Neural cell (in vitro differentiated cells): Measurements from ENCODE around the gene MYO7B. TPM values are rescaled to one million over a fixed set of nuclear protein-coding genes. Genes with fewer than 3 reads are reported as not detected.

Experiments used
- H2AFZ ChIP-seq: fragments of 200-600, 300-800 bp; sonication (generic), shearing (Covaris generic); 2 replicates; pipeline ENCODE4 v1.6.0; 2014; ENCODE audit warnings: low read depth, mild to moderate bottlenecking, antibody characterized with exemption, low read length, moderate library complexity
- H3F3A ChIP-seq: fragments of 200-600 bp; shearing (Covaris generic); 2 replicates; pipeline ENCODE4 v1.6.1; 2016; ENCODE audit warnings: mild to moderate bottlenecking, moderate library complexity, mixed read lengths, antibody characterized with exemption, low read length; ENCODE audit not compliant: insufficient read depth, poor library complexity, severe bottlenecking
- H3K27ac ChIP-seq: fragments of 200-600, 300-800 bp; sonication (generic), shearing (Covaris generic); 2 replicates; pipeline ENCODE4 v1.5.1; 2014; ENCODE audit warnings: mild to moderate bottlenecking, low read length, moderate library complexity
- H3K27me3 ChIP-seq: fragments of 300-800, 200-600 bp; sonication (generic), shearing (Covaris generic); 2 replicates; pipeline ENCODE4 v1.6.0; 2014; ENCODE audit warnings: mild to moderate bottlenecking, low read depth, low read length, moderate library complexity; ENCODE audit not compliant: insufficient read depth
- H3K36me3 ChIP-seq: fragments of 300-800, 200-600 bp; sonication (generic), shearing (Covaris generic); 2 replicates; pipeline ENCODE4 v1.5.1; 2014; ENCODE audit warnings: mild to moderate bottlenecking, antibody characterized with exemption, low read length, moderate library complexity; ENCODE audit not compliant: insufficient read depth
- H3K4me2 ChIP-seq: fragments of 300-800, 200-600 bp; sonication (generic), shearing (Covaris generic); 2 replicates; pipeline ENCODE4 v1.6.0; 2014; ENCODE audit warnings: mild to moderate bottlenecking, low read length
- H3K4me3 ChIP-seq: fragments of 300-800, 200-600 bp; sonication (generic), shearing (Covaris generic); 2 replicates; pipeline ENCODE4 v1.5.1; 2014; ENCODE audit warnings: mild to moderate bottlenecking, low read length, moderate library complexity
- H3K79me2 ChIP-seq: fragments of 200-600 bp; shearing (Covaris generic); replicated peaks from 2 replicates; pipeline ENCODE4 v1.6.0; 2014; ENCODE audit warnings: mild to moderate bottlenecking, low read length, moderate library complexity; ENCODE audit not compliant: insufficient read depth
- H3K9ac ChIP-seq: fragments of 300-800, 200-600 bp; sonication (generic), shearing (Covaris generic); 2 replicates; pipeline ENCODE4 v1.6.1; 2016; ENCODE audit warnings: mild to moderate bottlenecking, low read length, mixed read lengths
- H3K9me2 ChIP-seq: fragments of 200-600 bp; shearing (Covaris generic); 2 replicates; pipeline ENCODE4 v1.6.1; 2016; ENCODE audit warnings: mild to moderate bottlenecking, low read length, mixed read lengths; ENCODE audit not compliant: insufficient read depth
- H3K9me3 ChIP-seq: fragments of 200-600, 300-800 bp; sonication (generic), shearing (Covaris generic); 2 replicates; pipeline ENCODE4 v1.6.1; 2016; ENCODE audit warnings: mild to moderate bottlenecking, mixed run types, low read length, moderate library complexity, mixed read lengths
- H4K20me1 ChIP-seq: fragments of 200-600 bp; shearing (Covaris generic); 2 replicates; pipeline ENCODE4 v1.6.1; 2016; ENCODE audit warnings: mild to moderate bottlenecking, mixed run types; ENCODE audit not compliant: insufficient read depth
- EP300 ChIP-seq: fragments of 450-650 bp; conservative IDR thresholded peaks from 2 replicates; pipeline ENCODE4 v1.6.1; 2014; ENCODE audit warnings: antibody characterized with exemption, mild to moderate bottlenecking, moderate library complexity; ENCODE audit not compliant: poor library complexity, severe bottlenecking
- MXI1 ChIP-seq: fragments of 450-650 bp; conservative IDR thresholded peaks from 2 replicates; pipeline ENCODE4 v1.6.1; 2014; ENCODE audit warnings: antibody characterized with exemption, mild to moderate bottlenecking; ENCODE audit not compliant: poor library complexity, severe bottlenecking
- POLR2AphosphoS5 ChIP-seq: IDR thresholded peaks from 2 replicates; pipeline ENCODE4 v1.6.1; 2012
- RAD21 ChIP-seq: fragments of 450-650 bp; conservative IDR thresholded peaks from 2 replicates; pipeline ENCODE4 v1.6.1; 2014; ENCODE audit warnings: antibody characterized with exemption, mild to moderate bottlenecking, moderate library complexity
- SMC3 ChIP-seq: fragments of 450-650 bp; conservative IDR thresholded peaks from 2 replicates; pipeline ENCODE4 v1.6.1; 2014; ENCODE audit warnings: antibody characterized with exemption, mild to moderate bottlenecking, moderate library complexity; ENCODE audit not compliant: poor library complexity
- polyA plus RNA-seq: library from polyadenylated mRNA; depleted of rRNA; stranded (reverse); fragments of >200 nt; gene quantifications from 2 replicates; pipeline ENCODE4 v1.2.3, GENCODE V29; 2014
- TF ChIP-seq, protein P1 (sequence below): fragments of 450-650 bp; IDR thresholded peaks from 2 replicates; pipeline ENCODE4 v1.5.1; 2014; ENCODE audit warnings: antibody characterized with exemption, mild to moderate bottlenecking, moderate library complexity; ENCODE audit not compliant: poor library complexity, severe bottlenecking
- TF ChIP-seq, protein P2 (sequence below): IDR thresholded peaks from 2 replicates; pipeline ENCODE4 v1.6.1; 2012; ENCODE audit warnings: borderline replicate concordance

The MYO7B gene
- polyA plus RNA-seq, 1 donor from 2014 or later, result 0.16 TPM

DNA sequence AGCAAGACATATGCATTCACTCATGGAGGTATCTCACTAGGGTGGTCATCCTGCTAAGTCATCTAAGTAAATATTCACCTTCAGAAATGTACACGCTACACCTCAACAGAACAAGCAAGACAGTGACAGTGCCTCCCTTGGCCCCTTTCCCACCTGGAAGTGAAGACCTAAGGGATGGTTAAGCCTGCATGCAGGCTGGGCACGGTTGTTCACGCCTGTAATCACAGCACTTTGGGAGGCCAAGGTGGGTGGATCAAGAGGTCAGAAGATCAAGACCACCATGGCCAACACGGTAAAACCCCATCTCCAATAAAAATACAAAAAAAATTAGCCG lies 135.4 kb downstream of the MYO7B start:
- H2AFZ ChIP-seq, result no peak overlapping the region
- H4K20me1 ChIP-seq, result no peaks in the 10 kb centered on the region
- no peak overlapping the region for H3K9ac ChIP-seq
- H3K4me3 ChIP-seq, result no peak overlapping the region
- H3F3A ChIP-seq, result no peaks in the 10 kb centered on the region
- H3K4me2 ChIP-seq, result no peak overlapping the region
- TF ChIP-seq MXI1, result no peak
- no peak for TF ChIP-seq RAD21
- no peak for TF ChIP-seq EP300
- H3K27me3 ChIP-seq, result peaks cover 22% of the 10 kb centered on the region
- no peaks in the 10 kb centered on the region for H3K9me2 ChIP-seq
- H3K27ac ChIP-seq, result no peak overlapping the region
- no peaks in the 10 kb centered on the region for H3K36me3 ChIP-seq
- no peaks in the 10 kb centered on the region for H3K79me2 ChIP-seq
- no peaks in the 10 kb centered on the region for H3K9me3 ChIP-seq

DNA sequence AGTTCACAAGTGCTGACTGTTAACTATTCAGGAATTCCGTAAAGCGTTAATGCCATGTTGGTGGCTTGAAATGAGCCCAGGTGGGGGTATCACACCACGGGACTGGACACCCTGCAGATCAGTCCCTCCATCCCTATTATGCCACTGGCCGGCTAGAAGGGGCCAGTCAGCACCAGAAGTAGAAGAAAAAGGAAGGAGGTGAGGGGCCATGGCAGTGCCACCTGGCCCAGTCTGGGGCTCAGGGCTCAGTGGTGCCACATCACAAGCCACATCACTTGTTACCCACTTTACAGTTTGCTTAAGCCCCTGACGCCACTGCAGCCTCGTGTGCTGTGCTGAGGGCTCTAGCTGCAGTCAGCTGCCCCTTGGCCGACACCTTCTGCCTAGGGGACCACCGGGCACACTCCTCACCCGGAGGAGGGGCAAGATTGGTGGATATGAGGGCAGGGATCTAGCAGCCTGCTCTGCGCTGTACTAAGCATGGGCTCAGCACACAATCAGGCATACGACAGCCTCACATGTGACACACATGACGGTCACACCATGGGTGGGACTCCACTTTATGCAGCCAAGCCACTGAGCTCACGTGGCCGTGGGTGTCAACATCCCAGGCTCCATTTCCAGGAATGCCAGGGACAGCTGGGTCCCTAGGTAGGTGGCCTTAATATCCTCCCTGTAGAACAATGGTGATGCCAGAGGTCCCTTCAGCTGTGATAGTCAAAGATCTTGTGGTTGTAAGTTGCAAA lies 136.2 kb downstream of the MYO7B start:
- Histone ChIP-seq H3K36me3 (no peaks in the 10 kb centered on the region), H3K9ac (no peak overlapping the region), H3K4me2 (no peak overlapping the region), H3K27ac (no peak overlapping the region), H3K9me3 (no peaks in the 10 kb centered on the region), H3K79me2 (no peaks in the 10 kb centered on the region), H3K9me2 (no peaks in the 10 kb centered on the region), H2AFZ (no peak overlapping the region), H3K27me3 (peaks cover 28% of the 10 kb centered on the region), H3F3A (no peaks in the 10 kb centered on the region), H4K20me1 (no peaks in the 10 kb centered on the region), H3K4me3 (no peak overlapping the region)
- TF ChIP-seq MXI1 (no peak), SMC3 (no peak), POLR2AphosphoS5 (no peak), EP300 (no peak)
- TF ChIP-seq, protein P1, sequence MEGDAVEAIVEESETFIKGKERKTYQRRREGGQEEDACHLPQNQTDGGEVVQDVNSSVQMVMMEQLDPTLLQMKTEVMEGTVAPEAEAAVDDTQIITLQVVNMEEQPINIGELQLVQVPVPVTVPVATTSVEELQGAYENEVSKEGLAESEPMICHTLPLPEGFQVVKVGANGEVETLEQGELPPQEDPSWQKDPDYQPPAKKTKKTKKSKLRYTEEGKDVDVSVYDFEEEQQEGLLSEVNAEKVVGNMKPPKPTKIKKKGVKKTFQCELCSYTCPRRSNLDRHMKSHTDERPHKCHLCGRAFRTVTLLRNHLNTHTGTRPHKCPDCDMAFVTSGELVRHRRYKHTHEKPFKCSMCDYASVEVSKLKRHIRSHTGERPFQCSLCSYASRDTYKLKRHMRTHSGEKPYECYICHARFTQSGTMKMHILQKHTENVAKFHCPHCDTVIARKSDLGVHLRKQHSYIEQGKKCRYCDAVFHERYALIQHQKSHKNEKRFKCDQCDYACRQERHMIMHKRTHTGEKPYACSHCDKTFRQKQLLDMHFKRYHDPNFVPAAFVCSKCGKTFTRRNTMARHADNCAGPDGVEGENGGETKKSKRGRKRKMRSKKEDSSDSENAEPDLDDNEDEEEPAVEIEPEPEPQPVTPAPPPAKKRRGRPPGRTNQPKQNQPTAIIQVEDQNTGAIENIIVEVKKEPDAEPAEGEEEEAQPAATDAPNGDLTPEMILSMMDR, result no peak

DNA sequence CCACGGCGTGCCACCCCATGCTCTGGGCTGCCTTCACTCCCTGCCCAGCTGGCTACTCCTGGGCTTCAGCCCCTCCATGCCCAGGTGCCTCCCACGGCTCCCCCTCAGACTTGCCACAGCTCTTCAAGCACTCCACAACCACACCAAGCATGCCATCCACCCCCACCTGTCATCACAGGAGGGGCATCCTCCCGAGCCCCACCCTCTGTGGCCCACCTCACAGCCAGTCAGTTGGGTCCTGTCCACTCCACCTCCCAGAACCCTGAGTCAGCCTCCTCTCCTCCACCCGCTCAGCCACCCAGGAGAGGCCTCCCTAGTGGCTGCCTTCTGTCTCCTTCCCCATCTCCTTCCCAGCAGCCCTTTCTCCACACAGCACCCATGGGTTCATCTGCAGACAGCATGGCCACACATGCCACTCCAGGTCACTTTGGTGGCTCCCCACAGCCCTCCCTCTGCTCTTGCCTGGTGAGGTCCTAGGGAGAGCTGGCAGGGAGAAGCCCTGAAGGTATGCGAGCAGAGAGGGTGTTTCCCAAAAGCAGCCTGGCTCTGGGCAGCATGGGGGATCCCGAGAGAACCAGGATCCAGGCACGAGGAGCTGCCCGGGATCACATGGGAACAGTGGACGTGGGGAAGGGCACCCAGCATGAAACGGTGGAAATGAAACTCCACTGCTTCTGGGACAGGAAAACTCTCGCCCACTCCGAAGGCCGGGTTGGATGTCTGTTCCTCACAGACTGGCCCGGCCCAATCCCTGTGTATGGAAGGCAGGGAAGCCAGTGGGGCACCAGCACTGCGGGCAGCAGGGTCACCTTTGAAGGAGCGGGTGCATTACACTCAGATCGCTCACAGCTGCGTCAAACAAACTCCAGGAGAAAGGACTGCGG lies 137.1 kb downstream of the MYO7B start:
- Histone ChIP-seq H3K36me3 (no peaks in the 10 kb centered on the region), H3K9me3 (no peaks in the 10 kb centered on the region), H3K9me2 (no peaks in the 10 kb centered on the region), H3K4me2 (no peak overlapping the region), H3K27me3 (peaks cover 31% of the 10 kb centered on the region), H3K4me3 (no peak overlapping the region), H3K79me2 (no peaks in the 10 kb centered on the region), H4K20me1 (no peaks in the 10 kb centered on the region), H3K27ac (no peak overlapping the region), H3K9ac (no peak overlapping the region), H2AFZ (no peak overlapping the region), H3F3A (no peaks in the 10 kb centered on the region)
- TF ChIP-seq, protein P2, sequence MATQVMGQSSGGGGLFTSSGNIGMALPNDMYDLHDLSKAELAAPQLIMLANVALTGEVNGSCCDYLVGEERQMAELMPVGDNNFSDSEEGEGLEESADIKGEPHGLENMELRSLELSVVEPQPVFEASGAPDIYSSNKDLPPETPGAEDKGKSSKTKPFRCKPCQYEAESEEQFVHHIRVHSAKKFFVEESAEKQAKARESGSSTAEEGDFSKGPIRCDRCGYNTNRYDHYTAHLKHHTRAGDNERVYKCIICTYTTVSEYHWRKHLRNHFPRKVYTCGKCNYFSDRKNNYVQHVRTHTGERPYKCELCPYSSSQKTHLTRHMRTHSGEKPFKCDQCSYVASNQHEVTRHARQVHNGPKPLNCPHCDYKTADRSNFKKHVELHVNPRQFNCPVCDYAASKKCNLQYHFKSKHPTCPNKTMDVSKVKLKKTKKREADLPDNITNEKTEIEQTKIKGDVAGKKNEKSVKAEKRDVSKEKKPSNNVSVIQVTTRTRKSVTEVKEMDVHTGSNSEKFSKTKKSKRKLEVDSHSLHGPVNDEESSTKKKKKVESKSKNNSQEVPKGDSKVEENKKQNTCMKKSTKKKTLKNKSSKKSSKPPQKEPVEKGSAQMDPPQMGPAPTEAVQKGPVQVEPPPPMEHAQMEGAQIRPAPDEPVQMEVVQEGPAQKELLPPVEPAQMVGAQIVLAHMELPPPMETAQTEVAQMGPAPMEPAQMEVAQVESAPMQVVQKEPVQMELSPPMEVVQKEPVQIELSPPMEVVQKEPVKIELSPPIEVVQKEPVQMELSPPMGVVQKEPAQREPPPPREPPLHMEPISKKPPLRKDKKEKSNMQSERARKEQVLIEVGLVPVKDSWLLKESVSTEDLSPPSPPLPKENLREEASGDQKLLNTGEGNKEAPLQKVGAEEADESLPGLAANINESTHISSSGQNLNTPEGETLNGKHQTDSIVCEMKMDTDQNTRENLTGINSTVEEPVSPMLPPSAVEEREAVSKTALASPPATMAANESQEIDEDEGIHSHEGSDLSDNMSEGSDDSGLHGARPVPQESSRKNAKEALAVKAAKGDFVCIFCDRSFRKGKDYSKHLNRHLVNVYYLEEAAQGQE, result no peak
- TF ChIP-seq SMC3 (no peak), MXI1 (no peak)
